Activated CD4-positive, alpha-beta T cell treated with anti-CD3 and anti-CD28 coated beads, Interleukin-2, amount 50 U/mL, for 16 hours (primary cell): ENCODE measurements around the gene NENF.

ENCODE experiments used
- DNase-seq: peaks from one replicate; pipeline ENCODE4 v3.0.0-alpha.2; 2020

Gene NENF

DNA sequence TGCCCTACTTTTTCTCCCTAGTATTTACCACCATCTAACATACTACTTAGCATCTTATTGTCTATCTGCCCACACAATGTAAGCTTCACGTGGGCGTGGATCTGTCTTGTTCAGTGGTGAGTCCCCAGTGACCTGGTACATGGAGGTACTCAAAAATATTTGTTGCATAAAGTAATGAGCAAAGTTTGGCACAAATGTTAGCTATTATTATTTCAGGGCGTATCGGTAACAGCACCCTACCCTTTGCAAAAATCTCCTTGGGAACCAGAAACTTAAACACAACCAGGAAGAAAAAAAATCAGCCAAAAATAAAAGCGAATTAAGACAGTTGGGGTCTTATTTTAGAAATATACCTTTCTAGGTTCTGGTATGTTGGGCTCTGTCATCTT lies 454 bp upstream of the NENF start:
- DNase-seq = no peak

DNA sequence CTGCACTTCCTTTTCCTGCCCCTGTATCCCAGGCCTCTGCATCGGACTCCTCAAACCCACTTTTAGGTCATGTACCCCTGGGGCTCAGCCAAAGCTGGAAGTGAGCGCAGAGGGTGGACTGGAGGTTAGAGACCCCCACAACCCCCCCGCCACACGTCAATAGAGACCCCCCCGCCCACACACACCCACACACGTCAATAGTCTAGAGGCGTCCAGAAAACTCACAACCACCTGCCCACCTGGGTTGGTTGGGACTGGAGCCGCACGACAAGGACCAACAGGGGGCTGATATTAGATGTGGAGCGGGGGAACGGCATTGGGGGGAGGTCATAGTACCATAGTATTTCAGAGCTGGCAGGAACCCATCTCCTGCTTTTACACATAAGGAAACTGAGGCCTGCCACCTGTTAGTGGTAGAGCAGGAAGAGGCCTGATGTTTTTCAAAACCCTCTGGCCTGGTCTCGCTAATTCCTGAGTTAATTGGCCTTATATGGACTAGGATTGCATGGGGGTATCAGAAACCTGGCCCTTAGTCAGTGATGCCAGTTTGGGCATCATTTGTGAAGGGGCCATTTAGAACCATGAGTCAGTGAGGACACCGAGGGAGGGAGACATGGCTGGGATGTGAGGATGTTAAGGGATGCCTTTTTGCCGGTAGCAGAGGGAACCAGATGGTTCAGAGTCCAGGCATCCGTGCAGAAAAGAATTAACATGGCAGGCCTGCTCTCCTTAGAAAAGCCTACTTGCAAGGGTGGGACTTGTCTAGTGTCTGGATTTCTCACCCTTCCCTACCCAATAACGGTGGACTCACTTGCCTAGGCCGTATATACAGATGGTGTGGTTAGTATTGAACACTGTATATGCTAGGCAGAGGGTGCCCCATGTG lies 1.1 kb downstream of the NENF start:
- DNase-seq = no peak

DNA sequence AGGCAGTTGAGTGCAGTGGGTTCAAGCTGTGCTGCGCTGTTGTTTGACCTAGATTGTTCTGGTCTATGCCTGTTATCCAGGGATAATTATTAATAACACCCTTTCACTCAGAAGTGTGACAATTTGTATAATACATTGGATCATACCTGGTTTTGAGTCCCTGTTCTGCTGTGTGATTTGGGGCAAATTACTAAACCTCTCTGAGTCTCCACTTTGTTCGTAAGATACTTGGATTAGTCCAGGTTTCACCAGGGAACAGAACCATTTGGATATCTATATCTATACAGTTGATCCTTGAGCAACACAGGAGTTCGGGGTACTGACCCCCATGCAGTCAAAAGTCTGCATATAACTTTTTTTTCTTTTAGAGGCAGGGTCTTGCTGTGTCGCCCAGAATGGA lies 2.3 kb downstream of the NENF start:
- no peak for DNase-seq

DNA sequence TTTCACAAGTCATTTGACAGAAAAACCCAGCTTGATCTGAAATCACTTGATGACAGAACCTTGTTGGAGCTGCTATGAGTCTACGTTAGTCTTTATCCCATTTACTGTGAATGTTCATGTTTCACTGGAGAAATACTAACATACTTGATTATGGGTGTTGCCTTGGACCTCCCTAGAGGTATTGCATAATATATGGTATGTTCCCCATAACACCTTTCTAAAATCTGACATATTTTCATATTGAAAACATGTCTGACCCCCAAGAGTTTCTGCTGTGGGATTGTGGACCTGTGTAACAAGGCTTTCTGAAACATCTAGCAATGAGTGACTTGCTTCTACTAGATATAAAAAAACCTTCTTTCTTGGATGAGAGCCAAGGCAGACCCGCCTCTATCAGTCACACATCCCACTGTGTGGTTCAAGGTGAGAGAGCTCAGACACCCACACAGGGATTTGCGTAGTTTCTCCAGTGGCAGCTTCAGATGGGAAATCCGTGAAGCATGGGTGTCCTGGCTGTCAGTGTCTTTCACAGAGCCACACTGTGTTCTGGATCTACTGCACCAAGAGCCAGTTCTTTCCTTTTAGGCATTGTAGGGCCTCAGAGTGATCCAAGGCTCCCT lies 4.6 kb downstream of the NENF start:
- no peak for DNase-seq

DNA sequence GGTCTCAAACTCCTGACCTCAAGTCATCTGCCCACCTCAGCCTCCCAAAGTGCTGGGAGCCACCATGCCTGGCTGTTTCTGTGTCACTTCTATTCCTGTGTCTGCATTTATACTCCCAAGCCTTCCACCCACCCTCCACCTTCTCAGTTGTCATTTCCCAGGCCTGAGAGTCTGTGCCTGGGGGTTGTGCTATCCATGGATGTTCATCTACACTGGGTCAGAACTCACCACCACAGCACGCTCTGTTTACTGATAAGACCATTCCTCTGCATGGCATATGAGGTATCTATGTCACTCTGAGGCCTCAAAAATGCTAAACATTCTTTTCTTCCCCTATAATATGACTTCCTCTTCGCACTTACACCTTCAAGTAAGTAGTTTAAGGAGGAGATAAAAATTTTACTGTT lies 6.1 kb downstream of the NENF start:
- no peak for DNase-seq

DNA sequence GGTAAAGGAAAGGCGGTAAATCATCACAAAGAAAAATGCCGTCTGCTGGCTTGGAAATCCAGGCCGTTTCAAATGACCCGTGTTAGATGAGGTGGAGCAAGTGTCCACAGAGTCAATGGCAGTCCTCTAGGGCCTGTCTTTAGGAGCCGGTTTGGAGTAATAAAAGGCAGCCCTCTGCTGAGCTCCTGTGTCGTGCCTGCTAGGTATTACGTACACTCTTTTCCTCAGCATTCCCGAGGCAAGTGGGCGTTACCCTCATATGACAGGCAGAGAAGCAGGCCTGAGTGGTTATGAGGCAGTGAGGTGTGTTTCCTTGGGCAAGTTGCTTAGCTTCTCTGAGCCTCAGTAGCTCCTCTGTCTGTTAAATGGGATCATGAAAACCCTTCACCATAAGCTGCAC lies 7.7 kb downstream of the NENF start:
- DNase-seq = no peak

DNA sequence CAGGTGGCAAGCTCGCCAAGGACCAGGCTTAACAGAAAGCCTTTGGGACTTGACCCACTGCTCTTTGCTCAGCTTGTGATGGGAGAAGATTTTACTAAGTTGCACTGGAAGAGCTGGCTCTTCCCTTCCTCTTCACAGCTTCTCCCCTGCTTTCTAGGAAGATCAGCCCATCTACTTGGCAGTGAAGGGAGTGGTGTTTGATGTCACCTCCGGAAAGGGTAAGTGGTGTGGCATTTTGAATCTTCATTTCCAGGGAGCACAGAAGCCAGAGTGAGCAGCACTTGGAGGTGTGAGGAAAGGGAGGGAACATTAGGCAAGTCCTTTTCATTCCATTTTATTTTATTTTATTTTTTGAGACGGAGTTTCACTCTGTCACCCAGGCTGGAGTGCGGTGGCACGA lies 9.7 kb downstream of the NENF start:
- DNase-seq = no peak

DNA sequence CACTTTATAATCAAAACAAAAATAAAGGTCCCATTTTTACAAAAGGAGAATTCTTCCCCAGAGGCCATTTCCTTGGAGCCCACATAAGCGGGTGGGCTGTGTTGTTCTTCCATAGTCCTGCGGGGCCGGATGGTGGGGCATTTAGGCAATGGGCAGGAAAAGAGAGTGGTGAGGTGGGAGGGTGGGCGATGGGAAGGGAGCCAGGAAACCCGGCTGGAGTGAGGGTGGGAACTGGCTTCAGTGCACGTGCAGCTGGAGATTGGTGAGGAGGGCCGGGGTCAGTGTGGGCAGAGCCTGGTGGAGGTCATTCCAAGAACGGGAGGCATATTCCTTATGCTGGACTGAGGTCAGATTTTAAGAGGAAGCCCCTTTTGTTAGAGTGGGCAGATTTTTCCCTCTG lies 13.6 kb downstream of the NENF start:
- DNase-seq = no peak

DNA sequence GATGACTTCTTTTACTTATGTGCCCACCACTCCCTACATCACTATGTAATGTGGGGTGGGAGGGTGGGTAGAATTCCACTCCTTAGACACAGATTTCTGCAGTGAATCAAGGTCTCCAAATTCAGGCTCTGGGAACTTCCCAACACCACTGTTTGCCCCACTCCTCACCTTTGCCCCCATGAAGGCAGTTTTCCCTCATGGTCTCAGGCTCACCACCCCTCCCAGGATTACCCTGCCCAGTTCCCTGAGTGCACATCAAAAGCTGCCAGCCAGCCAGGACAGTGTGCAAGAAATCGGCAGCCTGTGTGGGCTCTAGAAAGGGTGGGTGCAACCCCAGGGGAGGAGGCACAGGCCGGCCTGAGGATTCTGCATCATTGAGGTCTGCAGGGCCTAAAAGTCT lies 14.8 kb downstream of the NENF start:
- DNase-seq = no peak

DNA sequence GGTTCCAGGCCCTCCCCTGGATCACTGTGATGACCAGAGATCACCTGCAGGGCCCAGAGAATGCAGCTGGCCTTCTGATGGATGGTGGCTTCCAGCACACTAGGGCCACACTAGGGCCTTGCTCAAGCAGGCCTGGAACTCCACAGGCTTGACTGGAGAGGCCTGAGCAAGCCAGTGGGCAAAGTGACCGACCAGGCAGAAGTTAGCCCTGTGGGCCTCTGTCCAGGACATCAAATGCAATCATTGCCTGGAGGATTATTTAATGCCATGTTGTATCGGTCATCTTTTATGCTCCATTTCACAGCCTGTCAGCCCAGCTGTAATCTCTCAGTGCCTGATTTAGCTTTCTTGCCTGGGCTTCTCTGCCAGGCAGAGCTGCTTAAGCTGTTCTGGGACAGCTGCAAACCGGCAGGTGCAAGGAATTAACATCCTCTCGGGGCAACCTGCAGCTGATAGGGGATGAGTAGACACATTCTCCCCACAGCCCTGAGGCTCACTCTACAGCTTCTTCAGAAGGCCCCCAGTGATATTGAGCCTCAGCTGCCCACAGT lies 17.7 kb downstream of the NENF start:
- no peak for DNase-seq

DNA sequence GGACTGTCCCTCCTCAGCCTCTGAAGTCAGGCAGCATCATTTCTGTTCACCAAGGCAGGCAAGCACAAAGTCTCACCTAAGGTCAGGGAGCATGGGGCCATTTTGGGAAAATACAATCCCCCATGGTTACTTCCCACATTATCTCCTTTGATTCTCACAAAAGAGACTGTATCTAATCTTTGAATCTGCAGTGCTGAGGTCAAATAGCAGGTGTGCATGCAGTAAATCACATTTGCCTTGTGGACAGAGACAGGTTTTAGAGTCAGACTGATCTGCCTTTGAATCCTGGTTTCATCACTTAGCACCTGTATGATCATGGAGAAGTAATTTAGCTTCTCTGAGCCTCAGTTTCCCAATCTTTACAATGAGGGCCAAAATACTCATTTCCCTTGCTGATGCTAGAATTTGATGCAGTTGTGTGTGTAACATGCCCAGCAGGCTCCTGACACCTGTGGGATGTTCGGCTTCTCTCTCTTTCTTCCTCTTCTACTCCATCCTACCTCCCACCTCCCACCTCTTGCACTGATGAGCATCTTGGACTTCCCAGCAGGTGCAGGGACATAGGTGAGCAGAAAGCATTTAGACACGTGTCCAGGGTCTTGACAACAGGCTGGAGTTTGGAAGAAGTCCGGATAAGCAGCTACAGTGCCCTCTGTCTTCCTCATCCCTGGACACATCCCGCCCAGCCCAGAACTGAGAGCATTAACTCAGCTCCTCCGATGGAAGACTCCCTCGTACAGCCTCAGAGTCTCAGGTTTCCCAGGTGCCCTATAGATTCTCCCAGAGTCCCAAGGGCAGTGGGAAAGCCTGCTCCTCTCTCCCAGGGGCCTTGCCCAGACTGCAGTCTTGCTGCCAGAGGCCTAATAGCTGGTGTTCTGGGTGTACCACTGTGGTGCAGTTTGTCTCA lies 18.9 kb downstream of the NENF start:
- no peak for DNase-seq

DNA sequence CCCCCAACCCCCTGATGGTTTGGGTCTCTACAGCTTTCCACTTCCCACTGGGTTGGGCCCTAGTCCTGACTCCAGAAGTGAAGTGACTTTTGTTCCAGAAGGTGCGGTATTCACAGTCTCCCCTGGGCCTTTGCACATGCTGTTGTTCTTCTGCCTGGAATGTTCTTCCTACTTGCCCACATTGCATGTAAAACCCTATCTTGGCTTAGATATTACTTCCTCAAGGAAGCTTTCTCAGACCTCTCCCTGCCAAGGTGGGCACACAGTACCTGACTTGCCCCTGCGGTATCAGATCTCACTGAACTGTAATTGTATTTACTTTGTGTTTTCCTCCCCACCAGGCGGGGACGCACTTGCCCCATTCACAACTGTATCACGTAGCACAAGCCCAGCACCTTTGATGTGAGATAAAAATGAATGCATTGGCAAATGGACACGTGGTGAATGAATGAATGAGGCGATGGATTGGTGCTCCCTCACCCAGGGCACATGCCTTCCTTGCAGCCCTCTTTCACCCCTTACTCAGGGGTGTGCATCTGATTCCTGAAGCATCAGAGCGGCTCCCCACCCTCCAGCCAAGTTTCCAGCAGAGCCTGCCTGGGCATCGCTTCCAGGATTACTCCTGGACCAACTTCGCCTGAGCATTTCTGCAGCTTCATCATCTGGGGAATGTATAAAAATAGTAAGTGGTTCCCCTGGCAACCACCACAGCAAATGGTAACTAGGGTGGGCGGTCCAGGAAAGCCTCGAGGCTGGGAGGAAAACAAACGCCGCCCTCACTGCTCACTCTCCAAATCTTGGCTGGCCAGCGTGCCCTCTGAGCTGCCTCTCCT lies 19.8 kb downstream of the NENF start:
- no peak for DNase-seq

DNA sequence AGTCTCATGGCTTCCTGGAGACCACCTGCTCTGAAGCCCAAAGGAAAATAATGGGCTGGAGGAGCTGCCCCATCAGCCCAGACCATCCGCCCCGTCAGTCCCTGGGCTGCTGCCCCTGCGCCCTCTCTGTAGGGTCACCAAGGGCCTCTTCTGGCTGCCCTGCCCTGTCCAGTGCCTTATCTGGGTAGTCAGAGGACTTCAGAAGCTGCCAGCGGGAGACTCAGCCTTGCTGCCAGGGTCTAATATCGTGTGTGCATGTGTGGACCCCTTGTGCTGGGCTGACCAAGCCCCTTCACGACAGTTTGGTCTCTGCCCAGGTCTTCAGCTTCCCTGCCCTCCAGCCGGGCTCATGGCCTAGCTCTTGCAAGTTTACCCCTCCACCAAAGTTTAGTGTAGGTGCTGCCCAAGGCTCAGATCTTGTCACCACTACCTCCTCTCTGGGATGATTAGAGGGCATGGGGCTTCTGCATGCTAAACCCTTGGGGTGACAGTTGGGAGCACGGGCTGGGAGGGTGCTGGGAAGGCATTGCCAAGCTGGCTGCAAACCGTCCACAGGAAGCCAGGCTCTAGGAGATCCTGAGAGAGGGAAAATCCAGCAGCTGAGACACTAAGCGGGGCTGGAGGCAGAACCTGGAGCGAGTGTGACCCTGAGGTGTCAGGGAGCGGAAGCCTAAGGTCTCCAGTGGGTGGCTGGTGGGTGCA lies 20.6 kb downstream of the NENF start:
- no peak for DNase-seq

DNA sequence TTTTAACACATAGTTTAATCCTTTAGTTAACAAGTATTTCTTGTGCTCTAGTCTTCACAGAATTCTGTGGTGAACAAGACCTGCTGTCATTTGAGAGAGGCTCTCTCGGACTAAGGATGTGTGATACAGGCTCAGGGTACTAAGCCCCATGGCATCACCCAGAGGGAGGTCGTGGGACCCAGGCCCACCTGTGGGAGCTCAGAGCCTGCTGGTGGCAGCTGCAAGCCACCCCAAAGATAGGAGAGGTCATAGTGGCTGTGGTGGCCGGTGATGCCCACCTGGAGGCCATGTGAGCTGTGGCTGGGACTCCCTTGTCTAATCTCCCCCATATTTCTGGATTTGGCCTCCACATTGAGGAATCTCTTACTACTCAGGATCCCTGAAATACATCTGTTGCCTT lies 22.0 kb downstream of the NENF start:
- DNase-seq = no peak

DNA sequence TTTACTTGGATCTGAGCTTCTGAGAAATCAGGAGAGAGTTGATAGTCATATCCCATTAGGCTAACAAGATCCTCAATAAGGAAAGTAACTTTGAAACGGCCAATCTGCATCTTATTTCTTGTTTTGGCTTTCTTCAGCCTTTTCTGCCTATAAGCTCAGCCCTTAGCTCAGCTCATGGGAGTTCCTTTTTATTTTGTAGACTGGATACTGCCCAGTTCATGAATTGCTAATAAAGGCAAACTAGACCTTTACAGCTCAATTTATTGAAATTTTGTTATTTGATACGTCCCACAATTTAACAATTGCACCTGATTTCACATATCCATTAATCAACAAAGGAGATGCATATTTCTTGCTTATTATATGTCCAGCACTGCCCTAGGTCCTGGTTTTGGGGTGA lies 22.7 kb downstream of the NENF start:
- DNase-seq = no peak

DNA sequence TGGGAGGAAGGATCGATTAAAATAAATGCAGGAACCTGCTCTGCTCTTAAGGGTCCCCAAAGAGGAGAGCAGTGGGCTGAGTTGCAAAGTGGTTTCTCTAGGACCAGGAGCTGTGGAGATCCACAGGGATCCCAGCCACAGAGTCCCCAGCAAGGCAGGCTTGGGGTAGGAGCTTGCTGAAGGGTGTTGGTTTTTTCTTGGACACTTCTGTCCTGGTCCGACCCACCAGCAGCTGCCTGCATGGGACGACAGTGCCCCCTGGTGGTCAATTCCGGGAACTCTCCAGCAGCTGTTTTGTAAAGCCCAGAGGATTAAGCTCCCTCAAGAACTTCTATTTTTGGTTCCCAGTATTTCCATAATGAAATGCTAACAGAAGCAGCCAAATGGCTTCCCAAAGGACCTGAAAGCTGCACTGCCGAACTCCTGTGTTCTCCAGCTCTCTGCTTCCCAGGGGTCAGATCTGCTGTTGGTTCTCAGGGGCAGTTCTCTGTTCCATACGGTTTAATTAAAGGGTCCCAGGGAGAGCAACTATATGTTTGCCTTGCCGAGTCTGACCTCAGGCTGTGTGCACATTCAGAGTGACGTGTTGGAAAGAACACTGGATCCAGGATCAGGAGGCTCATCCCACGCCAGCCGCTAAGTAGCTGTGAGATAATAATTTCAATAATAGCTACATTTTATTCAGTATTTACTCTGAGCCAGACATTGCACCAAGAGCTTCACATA lies 23.2 kb downstream of the NENF start:
- DNase-seq = peak; percentile 82

DNA sequence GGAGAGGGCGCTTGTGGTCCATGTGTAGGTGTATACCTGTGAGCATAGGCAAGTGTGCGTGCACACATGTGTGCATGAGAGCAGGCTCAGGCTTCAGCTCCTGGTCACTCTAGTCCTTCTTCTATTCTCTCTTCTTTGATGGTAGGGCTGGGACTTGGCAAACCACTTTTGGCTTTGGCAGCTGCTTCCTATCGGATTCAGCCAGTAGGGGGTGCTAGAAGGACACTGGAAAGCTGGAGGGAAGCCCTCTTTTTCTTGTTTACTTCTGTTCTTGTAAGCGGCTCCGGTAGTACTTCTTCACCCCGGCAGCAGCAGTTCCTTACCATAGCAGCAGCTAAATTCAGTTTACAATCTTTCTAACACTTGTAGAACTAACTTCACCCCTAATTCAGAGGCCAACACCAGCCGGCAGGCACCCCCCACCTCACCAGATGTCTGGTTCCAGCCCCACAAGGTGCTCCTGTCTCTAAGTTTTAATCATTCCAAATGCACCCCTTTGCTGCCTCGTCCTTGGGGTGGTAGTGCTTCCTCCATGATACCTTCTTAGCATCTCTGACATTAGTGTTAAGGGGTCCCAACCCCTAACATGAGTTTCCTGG lies 25.1 kb downstream of the NENF start:
- DNase-seq = peak; percentile 69

DNA sequence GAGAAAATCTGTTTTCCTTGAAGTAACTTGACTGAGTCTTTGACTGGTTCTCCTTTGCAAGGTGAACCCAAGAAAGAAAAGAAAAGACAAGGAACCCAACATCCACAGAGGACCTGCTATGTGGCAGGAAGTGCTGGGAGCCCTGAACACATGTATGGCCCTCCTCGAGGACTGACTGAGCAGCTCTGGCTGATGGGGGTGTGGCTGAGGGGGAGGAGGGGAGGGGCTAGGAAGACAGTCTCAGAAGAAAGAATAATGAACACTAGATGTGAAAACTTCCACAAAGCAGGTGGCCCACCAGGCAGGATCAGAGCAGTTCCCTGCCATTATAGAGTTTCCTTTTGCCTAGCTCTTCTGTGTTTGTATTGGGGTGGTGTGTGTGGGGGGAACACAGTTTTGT lies 26.1 kb downstream of the NENF start:
- no peak for DNase-seq

DNA sequence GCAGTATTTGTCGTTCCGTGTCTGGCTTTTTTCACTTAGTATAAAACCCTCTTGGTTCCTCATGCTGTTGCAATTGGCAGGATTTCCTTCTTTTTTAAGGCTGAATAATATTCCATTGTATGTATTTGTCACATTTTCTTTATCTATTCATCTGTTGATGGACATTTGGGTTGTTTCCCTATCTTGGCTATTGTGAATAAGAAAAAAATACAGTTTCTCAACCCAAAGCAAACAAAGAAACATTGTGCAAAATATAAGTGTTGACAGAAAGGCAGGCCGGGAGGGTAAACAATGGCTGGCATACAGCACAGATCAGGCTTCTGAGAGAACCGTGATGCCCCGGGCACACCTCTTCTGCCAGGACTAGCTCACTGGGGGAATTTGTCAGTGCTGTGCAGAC lies 26.9 kb downstream of the NENF start:
- DNase-seq = no peak

DNA sequence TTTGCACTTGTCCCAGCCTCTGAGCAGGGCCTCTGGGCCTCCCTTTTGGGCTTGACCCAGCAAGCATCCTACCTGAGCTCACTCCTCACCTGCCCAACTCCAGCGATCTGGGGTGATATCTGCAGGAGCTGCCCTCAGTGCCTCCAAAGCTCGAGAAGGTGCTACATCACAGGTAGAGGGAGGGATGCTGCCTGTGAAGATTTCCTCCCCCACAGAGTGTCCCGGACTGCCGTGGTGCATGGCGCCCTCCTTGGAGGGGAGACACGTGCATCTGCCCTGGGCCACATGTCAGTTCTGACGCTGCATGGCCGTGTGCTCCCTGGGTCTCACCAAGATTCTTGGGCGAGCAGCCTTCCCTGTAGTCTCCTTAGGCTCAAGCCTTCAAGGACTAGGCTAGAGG lies 27.7 kb downstream of the NENF start:
- no peak for DNase-seq
